Liver (tissue), 9 donors: Measurements from ENCODE around the gene BAZ2B. TPM values are rescaled to one million over a fixed set of nuclear protein-coding genes. Genes with fewer than 3 reads are reported as not detected.

Experiments used
- DNase-seq: peaks from one replicate; pipeline ENCODE4 v3.0.0-alpha.2; 2017; ENCODE audit warnings: low spot score
- H3K27ac ChIP-seq, 2 donors: one replicate each; pipeline ENCODE4 v1.7.0; 2013; ENCODE audit warnings: inconsistent platforms in 2 of 2, low read length in 2 of 2, control low read depth in 1 of 2, low read depth in 1 of 2, mild to moderate bottlenecking in 1 of 2
- H3K27me3 ChIP-seq, 4 donors: one replicate each; pipeline versions ENCODE4 v1.6.1 to v1.7.0; 2013; ENCODE audit warnings: low read length in 3 of 4, inconsistent platforms in 1 of 4, mild to moderate bottlenecking in 1 of 4, moderate library complexity in 1 of 4; ENCODE audit not compliant: control insufficient read depth in 4 of 4, insufficient read depth in 4 of 4
- H3K36me3 ChIP-seq, 4 donors: one replicate each; pipeline versions ENCODE4 v1.6.1 to v1.7.0; 2013; ENCODE audit warnings: low read length in 3 of 4, mild to moderate bottlenecking in 3 of 4, low read depth in 1 of 4, moderate library complexity in 1 of 4; ENCODE audit not compliant: control insufficient read depth in 4 of 4, insufficient read depth in 3 of 4
- H3K4me1 ChIP-seq, 4 donors: one replicate each; pipeline versions ENCODE4 v1.6.1 to v1.7.0; 2013; ENCODE audit warnings: low read length in 3 of 4, mild to moderate bottlenecking in 3 of 4, moderate library complexity in 1 of 4; ENCODE audit not compliant: control insufficient read depth in 4 of 4, insufficient read depth in 4 of 4
- H3K4me3 ChIP-seq, 3 donors: one replicate each; pipeline versions ENCODE4 v1.6.1 to v1.7.0; 2013; ENCODE audit warnings: low read length in 3 of 3, control low read depth in 1 of 3, low read depth in 1 of 3, mild to moderate bottlenecking in 1 of 3
- H3K9ac ChIP-seq, 2 donors: one replicate each; pipeline ENCODE4 v1.7.0; 2013; ENCODE audit warnings: low read length in 2 of 2, mild to moderate bottlenecking in 2 of 2, moderate library complexity in 2 of 2, control low read depth in 1 of 2, low read depth in 1 of 2
- H3K9me3 ChIP-seq, 4 donors: one replicate each; pipeline versions ENCODE4 v1.6.1 to v1.7.0; 2013; ENCODE audit warnings: low read length in 3 of 4; ENCODE audit not compliant: control insufficient read depth in 4 of 4
- EGR1 ChIP-seq, 2 donors: IDR thresholded peaks; 2 replicates each; pipeline ENCODE4 v1.6.1; 2016 to 2018; ENCODE audit warnings: antibody characterized with exemption in 2 of 2, low read depth in 2 of 2
- FOXA1 ChIP-seq: IDR thresholded peaks from 2 replicates; pipeline ENCODE4 v1.6.1; 2016; ENCODE audit warnings: antibody characterized with exemption
- FOXA2 ChIP-seq: IDR thresholded peaks from 2 replicates; pipeline ENCODE4 v1.6.1; 2016; ENCODE audit warnings: antibody characterized with exemption
- GABPA ChIP-seq, 2 donors: IDR thresholded peaks in 1 of 2; conservative IDR thresholded peaks in 1 of 2; 2 replicates each; pipeline ENCODE4 v1.6.1; 2016; ENCODE audit warnings: antibody characterized with exemption in 2 of 2, mild to moderate bottlenecking in 1 of 2, moderate library complexity in 1 of 2
- HNF4A ChIP-seq, 2 donors: conservative IDR thresholded peaks; 2 replicates each; pipeline ENCODE4 v1.6.1; 2016; ENCODE audit warnings: antibody characterized with exemption in 2 of 2, mild to moderate bottlenecking in 2 of 2
- HNF4G ChIP-seq: IDR thresholded peaks from 2 replicates; pipeline ENCODE4 v1.6.1; 2016; ENCODE audit warnings: antibody characterized with exemption
- JUND ChIP-seq, 2 donors: IDR thresholded peaks; 2 replicates each; pipeline ENCODE4 v1.6.1; 2016; ENCODE audit warnings: antibody characterized with exemption in 2 of 2
- NR2F2 ChIP-seq: IDR thresholded peaks from 2 replicates; pipeline ENCODE4 v1.6.1; 2016; ENCODE audit warnings: antibody characterized with exemption
- RAD21 ChIP-seq, 2 donors: IDR thresholded peaks; 2 replicates each; pipeline ENCODE4 v1.6.1; 2016; ENCODE audit warnings: antibody characterized with exemption in 2 of 2, mild to moderate bottlenecking in 2 of 2
- SP1 ChIP-seq: IDR thresholded peaks from 2 replicates; pipeline ENCODE4 v1.6.1; 2018; ENCODE audit warnings: antibody characterized with exemption, mild to moderate bottlenecking
- TAF1 ChIP-seq: conservative IDR thresholded peaks from 2 replicates; pipeline ENCODE4 v1.6.1; 2016; ENCODE audit warnings: antibody characterized with exemption, mild to moderate bottlenecking
- YY1 ChIP-seq: IDR thresholded peaks from 2 replicates; pipeline ENCODE4 v1.6.1; 2016; ENCODE audit warnings: antibody characterized with exemption, mild to moderate bottlenecking
- WGBS: extraction: QIAGEN DNeasy Blood & Tissue Kit; methylation state at CpG from one replicate; pipeline ENCODE4 v1.1.7; 2013; 5-methylcytosine and 5-hydroxymethylcytosine counted together
- polyA plus RNA-seq, 2 donors: library from polyadenylated mRNA; stranded (reverse) in 1 of 2; unstranded in 1 of 2; fragments of 200-250 nt in 1 of 2; fragments of >200 nt in 1 of 2; fragmentation: Nextera tagmentation in 1 of 2; extraction: Ambion mirVana in 1 of 2; gene quantifications; one replicate each; pipeline versions ENCODE4 v1.2.1 to v1.2.3, GENCODE V29; 2013 to 2015
- total RNA-seq, 2 donors: library from RNA; depleted of rRNA; stranded (reverse); fragments of >200 nt; gene quantifications; one replicate each; pipeline ENCODE4 v1.2.3, GENCODE V29; 2014
- TF ChIP-seq, protein P1 (sequence below): IDR thresholded peaks from 2 replicates; pipeline ENCODE4 v1.6.1; 2016; ENCODE audit warnings: antibody characterized with exemption
- TF ChIP-seq, protein P2 (sequence below): IDR thresholded peaks from 2 replicates; pipeline ENCODE4 v1.6.1; 2016; ENCODE audit warnings: antibody characterized with exemption
- TF ChIP-seq, protein P3 (sequence below): fragments of 150-350 bp; IDR thresholded peaks from 2 replicates; pipeline ENCODE4 v1.5.1; 2017; ENCODE audit warnings: improper control_type of control experiment, low read depth, low read length; ENCODE audit not compliant: missing input control
- donor health status: healthy.
- donor health status: healthy.
- donor health status: healthy.
- donor health status: healthy.
- donor health status: healthy.

Gene BAZ2B
- total and polyA plus RNA-seq, 4 donors: 6.7 to 61.0 (median 24.9) TPM

DNA sequence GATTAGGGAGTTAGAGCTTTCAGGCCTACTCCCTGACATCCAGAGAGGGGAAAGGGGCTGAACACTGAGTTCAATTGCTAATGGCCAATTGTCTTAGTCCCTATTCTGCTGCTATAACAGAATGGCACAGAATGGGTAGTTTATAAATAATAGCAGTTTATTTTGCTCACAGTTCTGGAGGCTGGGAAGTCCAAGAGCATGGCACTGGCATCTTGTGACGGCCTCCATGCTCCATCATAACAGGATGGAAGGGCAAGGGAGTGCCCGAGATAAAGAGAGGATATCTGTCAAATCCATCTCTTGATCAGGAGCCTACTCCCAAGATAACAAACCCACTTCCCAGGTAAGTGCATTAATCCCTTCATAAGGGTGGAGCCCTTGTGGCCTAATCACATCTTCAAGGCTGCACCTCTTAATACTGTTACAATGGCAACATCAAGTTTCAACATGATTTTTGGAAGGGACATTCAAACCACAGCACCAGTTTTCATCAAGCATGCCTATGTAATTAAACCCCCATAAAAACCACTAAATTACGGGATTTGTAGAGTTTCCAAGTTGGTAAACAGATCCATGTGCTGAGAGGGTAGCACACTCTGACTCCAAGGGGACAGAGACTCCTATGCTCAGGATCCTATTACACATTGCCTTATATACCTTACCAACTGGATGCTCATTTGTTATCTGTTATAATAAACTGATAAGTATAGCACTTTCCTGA is 44.6 kb downstream of the BAZ2B start:
- Histone ChIP-seq H3K9ac (no peak overlapping the region), H3K4me3 (no peak overlapping the region), H3K27ac (no peak overlapping the region), H3K4me1 (peaks cover 0 to 2% (median 0%) of the 10 kb centered on the region in 4 donors), H3K27me3 (no peaks in the 10 kb centered on the region), H3K9me3 (no peaks in the 10 kb centered on the region), H3K36me3 (peaks cover 0 to 3% (median 1%) of the 10 kb centered on the region in 4 donors)
- 77% methylated on average over 3 of the region's 3 CpGs for WGBS
- TF ChIP-seq FOXA2 (no peak), FOXA1 (no peak), EGR1 (IDR thresholded peaks at IDR 0.05; ENCODE audit: low read depth in 2 of 2) (no peak), RAD21 (IDR thresholded peaks at IDR 0.05) (no peak), NR2F2 (no peak), TAF1 (no peak), GABPA (IDR thresholded peaks at IDR 0.05 in 1 of 2, conservative IDR thresholded peaks at IDR 0.05 in 1 of 2) (no peak), YY1 (no peak), SP1 (no peak), HNF4A (conservative IDR thresholded peaks at IDR 0.05) (no peak)
- TF ChIP-seq, protein P1, sequence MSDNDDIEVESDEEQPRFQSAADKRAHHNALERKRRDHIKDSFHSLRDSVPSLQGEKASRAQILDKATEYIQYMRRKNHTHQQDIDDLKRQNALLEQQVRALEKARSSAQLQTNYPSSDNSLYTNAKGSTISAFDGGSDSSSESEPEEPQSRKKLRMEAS: no peak
- TF ChIP-seq, protein P2, sequence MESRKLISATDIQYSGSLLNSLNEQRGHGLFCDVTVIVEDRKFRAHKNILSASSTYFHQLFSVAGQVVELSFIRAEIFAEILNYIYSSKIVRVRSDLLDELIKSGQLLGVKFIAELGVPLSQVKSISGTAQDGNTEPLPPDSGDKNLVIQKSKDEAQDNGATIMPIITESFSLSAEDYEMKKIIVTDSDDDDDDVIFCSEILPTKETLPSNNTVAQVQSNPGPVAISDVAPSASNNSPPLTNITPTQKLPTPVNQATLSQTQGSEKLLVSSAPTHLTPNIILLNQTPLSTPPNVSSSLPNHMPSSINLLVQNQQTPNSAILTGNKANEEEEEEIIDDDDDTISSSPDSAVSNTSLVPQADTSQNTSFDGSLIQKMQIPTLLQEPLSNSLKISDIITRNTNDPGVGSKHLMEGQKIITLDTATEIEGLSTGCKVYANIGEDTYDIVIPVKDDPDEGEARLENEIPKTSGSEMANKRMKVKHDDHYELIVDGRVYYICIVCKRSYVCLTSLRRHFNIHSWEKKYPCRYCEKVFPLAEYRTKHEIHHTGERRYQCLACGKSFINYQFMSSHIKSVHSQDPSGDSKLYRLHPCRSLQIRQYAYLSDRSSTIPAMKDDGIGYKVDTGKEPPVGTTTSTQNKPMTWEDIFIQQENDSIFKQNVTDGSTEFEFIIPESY: no peak
- TF ChIP-seq, protein P3, sequence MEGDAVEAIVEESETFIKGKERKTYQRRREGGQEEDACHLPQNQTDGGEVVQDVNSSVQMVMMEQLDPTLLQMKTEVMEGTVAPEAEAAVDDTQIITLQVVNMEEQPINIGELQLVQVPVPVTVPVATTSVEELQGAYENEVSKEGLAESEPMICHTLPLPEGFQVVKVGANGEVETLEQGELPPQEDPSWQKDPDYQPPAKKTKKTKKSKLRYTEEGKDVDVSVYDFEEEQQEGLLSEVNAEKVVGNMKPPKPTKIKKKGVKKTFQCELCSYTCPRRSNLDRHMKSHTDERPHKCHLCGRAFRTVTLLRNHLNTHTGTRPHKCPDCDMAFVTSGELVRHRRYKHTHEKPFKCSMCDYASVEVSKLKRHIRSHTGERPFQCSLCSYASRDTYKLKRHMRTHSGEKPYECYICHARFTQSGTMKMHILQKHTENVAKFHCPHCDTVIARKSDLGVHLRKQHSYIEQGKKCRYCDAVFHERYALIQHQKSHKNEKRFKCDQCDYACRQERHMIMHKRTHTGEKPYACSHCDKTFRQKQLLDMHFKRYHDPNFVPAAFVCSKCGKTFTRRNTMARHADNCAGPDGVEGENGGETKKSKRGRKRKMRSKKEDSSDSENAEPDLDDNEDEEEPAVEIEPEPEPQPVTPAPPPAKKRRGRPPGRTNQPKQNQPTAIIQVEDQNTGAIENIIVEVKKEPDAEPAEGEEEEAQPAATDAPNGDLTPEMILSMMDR: no peak
- no peak for DNase-seq

DNA sequence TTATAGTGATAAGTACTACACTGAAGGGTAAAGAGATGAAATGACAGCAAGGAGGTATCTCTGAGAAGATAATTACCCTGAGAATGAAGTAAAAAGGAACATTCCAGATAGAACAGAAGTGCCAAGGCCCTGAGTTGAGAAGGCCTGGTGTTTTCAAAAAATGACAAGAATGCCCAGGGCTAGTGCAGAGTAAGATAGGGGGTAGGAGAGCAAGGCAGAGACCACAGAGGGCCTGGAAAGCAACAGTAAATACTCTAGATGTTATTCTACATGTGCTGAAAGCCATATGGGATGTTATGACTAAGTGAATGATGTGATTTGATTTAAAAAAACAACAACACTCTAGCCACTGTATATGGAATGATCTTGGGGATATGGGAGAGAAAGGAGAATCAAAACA is 52.3 kb downstream of the BAZ2B start:
- Histone ChIP-seq H3K27me3 (no peaks in the 10 kb centered on the region), H3K27ac (no peak overlapping the region), H3K4me1 (no peaks in the 10 kb centered on the region), H3K9ac (no peak overlapping the region), H3K36me3 (peaks cover 0 to 5% (median 1%) of the 10 kb centered on the region in 4 donors), H3K4me3 (no peak overlapping the region), H3K9me3 (no peaks in the 10 kb centered on the region)
- TF ChIP-seq, protein P2: no peak
- TF ChIP-seq HNF4G (no peak), HNF4A (conservative IDR thresholded peaks at IDR 0.05) (no peak), JUND (IDR thresholded peaks at IDR 0.05) (no peak), SP1 (no peak), FOXA1 (no peak)
- no peak for DNase-seq
